CD4-positive, alpha-beta memory T cell (primary cell): ENCODE results near the gene DYRK1A. TPM values are rescaled to one million over a fixed set of nuclear protein-coding genes. Genes with fewer than 3 reads are reported as not detected.

Experiments
- CTCF ChIA-PET: fragments of 350-600 bp; sonication (Branson Sonifier 250); formaldehyde crosslinking; loops from one replicate; lab custom pipeline; 2021; ENCODE audit warnings: inconsistent platforms; ENCODE audit not compliant: partially characterized antibody; lab: Charles Lee
- POLR2A ChIA-PET: fragments of 350-600 bp; sonication (Branson Sonifier 250); formaldehyde crosslinking; loops from one replicate; lab custom pipeline; 2021; ENCODE audit not compliant: partially characterized antibody; lab: Charles Lee
- DNase-seq, 5 donors: peaks; one replicate each; pipeline versions ENCODE4 v3.0.0 to v3.0.0-alpha.2; 2020 to 2022; ENCODE audit warnings: mixed read lengths in 1 of 5
- H3K27ac ChIP-seq: one replicate; pipeline ENCODE4 v1.7.0; 2013; ENCODE audit warnings: low read depth, low read length
- H3K27me3 ChIP-seq: 2 replicates; pipeline ENCODE4 v1.7.0; 2013; ENCODE audit warnings: mild to moderate bottlenecking, low read length, moderate library complexity; ENCODE audit not compliant: insufficient read depth
- H3K36me3 ChIP-seq: 2 replicates; pipeline ENCODE4 v1.7.0; 2013; ENCODE audit warnings: mild to moderate bottlenecking, low read length, moderate library complexity; ENCODE audit not compliant: insufficient read depth
- H3K4me1 ChIP-seq: 2 replicates; pipeline ENCODE4 v1.7.0; 2013; ENCODE audit warnings: mild to moderate bottlenecking, low read length, moderate library complexity; ENCODE audit not compliant: insufficient read depth
- H3K4me3 ChIP-seq, 2 donors: one replicate each; pipeline ENCODE4 v1.7.0; 2013; ENCODE audit warnings: low read length in 2 of 2, mild to moderate bottlenecking in 1 of 2
- H3K9me3 ChIP-seq, 2 donors: one replicate each; pipeline ENCODE4 v1.7.0; 2013; ENCODE audit warnings: low read length in 2 of 2, control low read depth in 1 of 2; ENCODE audit not compliant: control insufficient read depth in 1 of 2
- H3K27ac Mint-ChIP-seq, 7 donors: one replicate each; pipeline ENCODE4 v1.8.0; 2020 to 2021; ENCODE audit warnings: mixed read lengths in 7 of 7, mild to moderate bottlenecking in 6 of 7, inconsistent platforms in 3 of 7, moderate library complexity in 3 of 7
- H3K27me3 Mint-ChIP-seq, 2 donors: one replicate each; pipeline ENCODE4 v1.8.0; 2020 to 2021; ENCODE audit warnings: mixed read lengths in 2 of 2
- H3K36me3 Mint-ChIP-seq, 2 donors: one replicate each; pipeline ENCODE4 v1.8.0; 2020 to 2021; ENCODE audit warnings: mixed read lengths in 2 of 2, inconsistent platforms in 1 of 2, mild to moderate bottlenecking in 1 of 2
- H3K4me1 Mint-ChIP-seq, 4 donors: one replicate each; pipeline ENCODE4 v1.8.0; 2020 to 2021; ENCODE audit warnings: mixed read lengths in 4 of 4, mild to moderate bottlenecking in 1 of 4
- H3K4me3 Mint-ChIP-seq, 8 donors: one replicate each; pipeline ENCODE4 v1.8.0; 2020 to 2021; ENCODE audit warnings: mixed read lengths in 8 of 8, mild to moderate bottlenecking in 7 of 8, moderate library complexity in 6 of 8, inconsistent platforms in 3 of 8
- H3K9me3 Mint-ChIP-seq, 8 donors: one replicate each; pipeline ENCODE4 v1.8.0; 2020 to 2021; ENCODE audit warnings: mixed read lengths in 8 of 8, mild to moderate bottlenecking in 5 of 8, inconsistent platforms in 3 of 8, moderate library complexity in 1 of 8
- intact Hi-C: fragments of 100-400 bp; cut with micrococcal nuclease; formaldehyde crosslinking; loops from one replicate; pipeline ENCODE4 v1.15.1; 2023
- polyA plus RNA-seq, 2 donors: library from polyadenylated mRNA; unstranded; fragments of 300-500 nt; fragmentation: Illumina TruSeq; gene quantifications; one replicate each; pipeline ENCODE4 v1.2.3, GENCODE V29; 2021
- total RNA-seq, 2 experiments: library from RNA; stranded (reverse); gene quantifications; one replicate each; pipeline ENCODE4 v1.2.3, GENCODE V29; 2021

Gene DYRK1A
- total and polyA plus RNA-seq, 4 experiments from 2014 or later = 1.4 to 130 (median 65.2) TPM

- Histone ChIP-seq H3K4me1 (no peaks in the 10 kb centered on the region), H3K27me3 (peaks cover 4% of the 10 kb centered on the region), H3K36me3 (no peaks in the 10 kb centered on the region), H3K27ac (no peak overlapping the region), H3K9me3 (no peaks in the 10 kb centered on the region), H3K4me3 (no peak overlapping the region)
- H3K27ac Mint-ChIP-seq = no peak overlapping the region
- H3K4me3 Mint-ChIP-seq = no peak overlapping the region
- ChIA-PET CTCF (interaction anchor here (1.1 kb wide), 1 partner anchor 38 kb away, joined by 5 read pairs; no protein-coding TSS in a partner anchor), POLR2A (no interaction called here)
- peaks cover 0 to 8% (median 3%) of the 10 kb centered on the region in 4 donors for H3K4me1 Mint-ChIP-seq
- H3K36me3 Mint-ChIP-seq = no peaks in the 10 kb centered on the region
- intact Hi-C loops = no loop called here
- H3K27me3 Mint-ChIP-seq = peaks cover 0 to 8% of the 10 kb centered on the region in 2 donors
- no peak for DNase-seq
- peaks cover 0 to 2% (median 0%) of the 10 kb centered on the region in 8 donors for H3K9me3 Mint-ChIP-seq
Measured at GRCh38 chr21:37525810-37526209, 159.2 kb downstream of the DYRK1A start.

GRCh38 chr21:37527103-37527502, 160.5 kb downstream of the DYRK1A start:
- H3K36me3 Mint-ChIP-seq = no peaks in the 10 kb centered on the region

GRCh38 chr21:37527716-37528115, 161.1 kb downstream of the DYRK1A start:
- intact Hi-C loops = no loop called here
- CTCF ChIA-PET = no interaction called here
- Mint-ChIP-seq H3K4me3 (no peak overlapping the region), H3K27me3 (peaks cover 5 to 17% of the 10 kb centered on the region in 2 donors), H3K9me3 (peaks cover 0 to 2% (median 0%) of the 10 kb centered on the region in 8 donors), H3K36me3 (no peaks in the 10 kb centered on the region), H3K4me1 (peaks cover 0 to 6% (median 0%) of the 10 kb centered on the region in 4 donors), H3K27ac (no peak overlapping the region)
- H3K36me3 ChIP-seq = no peaks in the 10 kb centered on the region
- H3K27ac ChIP-seq = no peak overlapping the region
- POLR2A ChIA-PET = no interaction called here
- no peak overlapping the region for H3K4me3 ChIP-seq
- no peaks in the 10 kb centered on the region for H3K9me3 ChIP-seq
- peaks cover 7% of the 10 kb centered on the region for H3K27me3 ChIP-seq
- H3K4me1 ChIP-seq = no peaks in the 10 kb centered on the region
- DNase-seq = no peak

More at GRCh38 chr21:37527103-37527502, 160.5 kb downstream of the DYRK1A start:
- intact Hi-C loops = no loop called here
- Histone ChIP-seq H3K36me3 (no peaks in the 10 kb centered on the region), H3K27me3 (peaks cover 7% of the 10 kb centered on the region), H3K4me3 (no peak overlapping the region), H3K9me3 (no peaks in the 10 kb centered on the region), H3K4me1 (no peaks in the 10 kb centered on the region), H3K27ac (no peak overlapping the region)
- no peak for DNase-seq
- Mint-ChIP-seq H3K4me3 (no peak overlapping the region), H3K27ac (no peak overlapping the region), H3K4me1 (peaks cover 0 to 8% (median 0%) of the 10 kb centered on the region in 4 donors), H3K9me3 (peaks cover 0 to 2% (median 0%) of the 10 kb centered on the region in 8 donors), H3K27me3 (peaks cover 3 to 13% of the 10 kb centered on the region in 2 donors)
- POLR2A ChIA-PET = no interaction called here
- CTCF ChIA-PET = no interaction called here

- ChIA-PET CTCF (no interaction called here), POLR2A (no interaction called here)
- Mint-ChIP-seq H3K4me1 (peaks cover 0 to 4% (median 0%) of the 10 kb centered on the region in 4 donors), H3K27ac (peak overlapping the region in 1 of 7 donors; percentile 46), H3K27me3 (peaks cover 5 to 20% of the 10 kb centered on the region in 2 donors), H3K4me3 (no peak overlapping the region), H3K36me3 (no peaks in the 10 kb centered on the region), H3K9me3 (peaks cover 0 to 2% (median 0%) of the 10 kb centered on the region in 8 donors)
- DNase-seq = no peak
- intact Hi-C loops = no loop called here
- H3K27ac ChIP-seq = no peak overlapping the region
- no peaks in the 10 kb centered on the region for H3K4me1 ChIP-seq
- no peaks in the 10 kb centered on the region for H3K9me3 ChIP-seq
- no peaks in the 10 kb centered on the region for H3K36me3 ChIP-seq
- H3K27me3 ChIP-seq = peaks cover 13% of the 10 kb centered on the region
- no peak overlapping the region for H3K4me3 ChIP-seq
Measured at GRCh38 chr21:37528150-37528937, 161.8 kb downstream of the DYRK1A start.

DNA sequence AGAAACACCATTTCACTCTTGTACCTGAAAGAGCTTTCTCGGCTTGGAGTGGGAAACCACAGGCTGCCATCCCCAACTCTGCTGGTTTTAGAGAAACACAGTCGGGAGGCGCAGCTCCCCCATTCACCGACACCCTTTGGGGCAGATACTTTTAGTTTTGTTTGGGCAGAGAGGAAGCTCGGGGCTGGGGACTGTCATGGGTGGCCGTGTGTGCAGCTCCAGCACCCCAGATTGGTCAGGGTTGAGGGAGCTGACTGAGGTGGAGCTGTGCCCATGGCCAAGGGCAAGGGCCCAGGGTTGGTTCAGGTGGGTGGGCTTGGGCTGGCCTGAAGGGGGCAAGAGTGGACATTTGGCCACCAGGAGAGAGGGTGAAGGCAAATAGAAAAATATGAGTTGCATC, 163.1 kb downstream of the DYRK1A start:
- Mint-ChIP-seq H3K27ac (no peak overlapping the region), H3K36me3 (no peaks in the 10 kb centered on the region), H3K9me3 (peaks cover 0 to 2% (median 0%) of the 10 kb centered on the region in 8 donors), H3K27me3 (peaks cover 14 to 32% of the 10 kb centered on the region in 2 donors), H3K4me3 (no peak overlapping the region), H3K4me1 (peaks cover 0 to 4% (median 0%) of the 10 kb centered on the region in 4 donors)
- Histone ChIP-seq H3K36me3 (no peaks in the 10 kb centered on the region), H3K4me1 (no peaks in the 10 kb centered on the region), H3K9me3 (no peaks in the 10 kb centered on the region), H3K27ac (no peak overlapping the region), H3K27me3 (peaks cover 16% of the 10 kb centered on the region), H3K4me3 (no peak overlapping the region)
- intact Hi-C loops = no loop called here
- ChIA-PET POLR2A (no interaction called here), CTCF (no interaction called here)
- DNase-seq = no peak

DNA sequence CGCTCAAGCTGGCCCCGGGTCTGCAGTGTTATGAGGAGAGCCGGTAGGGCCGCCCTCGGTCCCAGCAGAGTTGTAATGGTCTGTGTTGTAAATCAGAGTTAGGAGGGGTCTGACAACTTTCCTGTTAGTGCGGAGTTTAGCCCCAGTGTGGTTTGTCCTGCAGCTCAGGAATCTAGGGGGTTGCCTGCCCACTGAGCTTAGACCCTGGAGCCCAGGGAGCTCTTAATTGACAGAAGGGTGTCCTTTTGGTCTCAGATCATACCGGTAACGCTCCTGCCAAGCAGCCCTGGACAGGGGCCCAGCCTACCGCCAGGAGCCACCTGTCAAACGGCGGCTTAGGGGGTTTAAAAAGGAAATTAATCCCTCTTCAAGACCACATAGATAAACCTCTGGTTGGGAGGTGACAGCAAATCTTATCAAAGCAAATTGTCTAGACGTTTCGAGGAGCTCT, 164.4 kb downstream of the DYRK1A start:
- no peak overlapping the region for H3K27ac Mint-ChIP-seq
- intact Hi-C loops = no loop called here
- CTCF ChIA-PET = no interaction called here
- H3K4me1 ChIP-seq = no peaks in the 10 kb centered on the region
- POLR2A ChIA-PET = interaction anchor here (1.0 kb wide), 1 partner anchor 32 kb away, joined by 3 read pairs; no protein-coding TSS in a partner anchor
- no peak overlapping the region for H3K4me3 Mint-ChIP-seq
- peaks cover 21 to 44% of the 10 kb centered on the region in 2 donors for H3K27me3 Mint-ChIP-seq
- no peak overlapping the region for H3K27ac ChIP-seq
- no peaks in the 10 kb centered on the region for H3K36me3 Mint-ChIP-seq
- peaks cover 0 to 8% (median 3%) of the 10 kb centered on the region in 8 donors for H3K9me3 Mint-ChIP-seq
- H3K9me3 ChIP-seq = no peaks in the 10 kb centered on the region
- H3K4me1 Mint-ChIP-seq = peaks cover 0 to 4% (median 0%) of the 10 kb centered on the region in 4 donors
- H3K27me3 ChIP-seq = peaks cover 16% of the 10 kb centered on the region
- H3K4me3 ChIP-seq = no peak overlapping the region
- H3K36me3 ChIP-seq = no peaks in the 10 kb centered on the region
- DNase-seq = no peak

GRCh38 chr21:37531431-37531932, 164.9 kb downstream of the DYRK1A start:
- no peaks in the 10 kb centered on the region for H3K36me3 Mint-ChIP-seq
- H3K9me3 Mint-ChIP-seq = peaks cover 0 to 13% (median 6%) of the 10 kb centered on the region in 8 donors
- H3K4me1 ChIP-seq = no peaks in the 10 kb centered on the region
- peaks cover 25 to 50% of the 10 kb centered on the region in 2 donors for H3K27me3 Mint-ChIP-seq
- no peak overlapping the region for H3K27ac Mint-ChIP-seq
- POLR2A ChIA-PET = interaction anchor here (1.0 kb wide), 1 partner anchor 32 kb away, joined by 3 read pairs; no protein-coding TSS in a partner anchor
- CTCF ChIA-PET = no interaction called here
- no peaks in the 10 kb centered on the region for H3K36me3 ChIP-seq
- no peak overlapping the region for H3K4me3 ChIP-seq
- intact Hi-C loops = no loop called here
- H3K27me3 ChIP-seq = peaks cover 16% of the 10 kb centered on the region
- DNase-seq = no peak
- no peak overlapping the region for H3K4me3 Mint-ChIP-seq
- H3K9me3 ChIP-seq = no peaks in the 10 kb centered on the region
- H3K4me1 Mint-ChIP-seq = peaks cover 0 to 4% (median 0%) of the 10 kb centered on the region in 4 donors
- no peak overlapping the region for H3K27ac ChIP-seq
